ENCODE results near the gene HNRNPA1. TPM values are rescaled to one million over a fixed set of nuclear protein-coding genes. Genes with fewer than 3 reads are reported as not detected.
"Not testable (repeated sequence)": the region's sequence is repeated elsewhere in the genome, so short reads cannot be mapped to it uniquely, and the experiment has no call there.

HNRNPA1 gene
- total RNA-seq: 100 to 1,000 TPM; 298 to 519 (median 435) TPM

DNA sequence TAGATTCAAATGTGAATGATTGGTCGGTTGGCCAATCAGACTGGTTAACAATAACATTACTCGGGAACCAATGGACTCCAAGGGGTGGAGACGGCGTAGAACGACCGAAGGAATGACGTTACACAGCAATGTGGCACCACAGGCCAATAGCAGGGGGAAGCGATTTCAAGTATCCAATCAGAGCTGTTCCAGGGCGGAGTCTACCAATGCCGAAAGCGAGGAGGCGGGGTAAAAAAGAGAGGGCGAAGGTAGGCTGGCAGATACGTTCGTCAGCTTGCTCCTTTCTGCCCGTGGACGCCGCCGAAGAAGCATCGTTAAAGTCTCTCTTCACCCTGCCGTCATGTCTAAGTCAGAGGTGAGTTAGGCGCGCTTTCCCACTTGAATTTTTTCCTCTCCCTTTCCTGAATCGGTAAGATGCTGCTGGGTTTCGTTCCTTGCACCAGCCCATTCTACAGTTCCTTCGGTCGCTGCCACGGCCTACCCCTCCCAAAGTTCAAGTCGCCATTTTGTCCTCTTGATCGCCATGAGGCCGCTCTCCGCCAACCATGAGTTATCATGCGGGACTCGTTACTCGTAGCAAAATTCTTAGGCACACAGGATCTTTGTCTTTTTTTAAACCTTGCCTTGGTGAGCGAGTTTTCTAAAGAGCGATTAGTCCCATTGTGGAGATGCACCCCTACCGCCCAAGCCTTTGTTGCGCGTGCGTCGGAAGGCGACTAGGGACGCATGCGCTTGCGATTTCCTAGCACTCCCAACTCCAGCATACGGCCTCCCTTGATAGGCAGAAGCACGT is at the start of gene HNRNPA1:
Gene HNRNPA1 (plus strand): TSS at position 259 of the 793 bp plus-strand sequence. CDS start 82 bp downstream, at position 341.
- intact Hi-C loops (cut with DNase I): no loop called here
- TF ChIP-seq POLR2A (IDR thresholded peaks at IDR 0.05): peak; percentile 98 to 99
- TF ChIP-seq, protein P1, sequence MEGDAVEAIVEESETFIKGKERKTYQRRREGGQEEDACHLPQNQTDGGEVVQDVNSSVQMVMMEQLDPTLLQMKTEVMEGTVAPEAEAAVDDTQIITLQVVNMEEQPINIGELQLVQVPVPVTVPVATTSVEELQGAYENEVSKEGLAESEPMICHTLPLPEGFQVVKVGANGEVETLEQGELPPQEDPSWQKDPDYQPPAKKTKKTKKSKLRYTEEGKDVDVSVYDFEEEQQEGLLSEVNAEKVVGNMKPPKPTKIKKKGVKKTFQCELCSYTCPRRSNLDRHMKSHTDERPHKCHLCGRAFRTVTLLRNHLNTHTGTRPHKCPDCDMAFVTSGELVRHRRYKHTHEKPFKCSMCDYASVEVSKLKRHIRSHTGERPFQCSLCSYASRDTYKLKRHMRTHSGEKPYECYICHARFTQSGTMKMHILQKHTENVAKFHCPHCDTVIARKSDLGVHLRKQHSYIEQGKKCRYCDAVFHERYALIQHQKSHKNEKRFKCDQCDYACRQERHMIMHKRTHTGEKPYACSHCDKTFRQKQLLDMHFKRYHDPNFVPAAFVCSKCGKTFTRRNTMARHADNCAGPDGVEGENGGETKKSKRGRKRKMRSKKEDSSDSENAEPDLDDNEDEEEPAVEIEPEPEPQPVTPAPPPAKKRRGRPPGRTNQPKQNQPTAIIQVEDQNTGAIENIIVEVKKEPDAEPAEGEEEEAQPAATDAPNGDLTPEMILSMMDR (IDR thresholded peaks at IDR 0.05): no peak
- Histone ChIP-seq H3K4me3 (replicated peaks in 1 of 3) (peak within 1 kb of the TSS; percentile 12 to 67 (median 20)), H3K4me1 (peaks cover 44 to 53% of the 10 kb centered on the region in 2 donors), H3K36me3 (peaks cover 37% of the 10 kb centered on the region in 2 donors), H3K9me3 (no peaks in the 10 kb centered on the region), H3K27ac (peak within 1 kb of the TSS; percentile 87 to 98 (median 97)), H3K27me3 (no peaks in the 10 kb centered on the region)
- DNase-seq: peak; percentile 97
- 0 to 1% methylated on average over 48 of the region's 48 CpGs for WGBS, 2 donors

DNA sequence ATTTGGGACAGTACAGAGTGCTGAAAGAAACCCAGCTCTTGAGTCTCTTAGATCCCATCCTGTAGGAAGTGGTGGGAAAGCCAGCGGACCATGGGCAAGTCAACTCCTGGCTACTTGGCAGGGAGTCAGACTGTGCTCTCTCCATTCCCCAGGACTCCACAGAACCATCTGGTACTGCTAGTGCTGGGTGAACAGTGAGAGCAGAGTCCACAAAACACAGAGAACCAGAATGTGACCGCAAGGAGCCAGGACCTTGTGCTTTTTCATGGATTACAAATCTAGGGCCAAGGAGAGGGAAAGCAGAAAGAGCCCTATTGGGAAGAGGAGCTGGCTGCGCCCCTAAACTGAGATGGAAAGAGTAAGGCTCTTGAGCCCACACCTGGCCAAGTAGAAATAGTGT is 49.3 kb upstream of the HNRNPA1 start:
- peaks cover 14 to 16% of the 10 kb centered on the region in 2 donors for H3K4me1 ChIP-seq
- H3K27me3 ChIP-seq; H3K27ac ChIP-seq; H3K36me3 ChIP-seq; H3K9me3 ChIP-seq; intact Hi-C loops (cut with DNase I); H3K4me3 ChIP-seq (replicated peaks in 1 of 3): not testable (repeated sequence)
- peak; percentile 22 to 36 for DNase-seq
- 94 to 95% methylated on average over 3 of the region's 3 CpGs for WGBS, 2 donors

DNA sequence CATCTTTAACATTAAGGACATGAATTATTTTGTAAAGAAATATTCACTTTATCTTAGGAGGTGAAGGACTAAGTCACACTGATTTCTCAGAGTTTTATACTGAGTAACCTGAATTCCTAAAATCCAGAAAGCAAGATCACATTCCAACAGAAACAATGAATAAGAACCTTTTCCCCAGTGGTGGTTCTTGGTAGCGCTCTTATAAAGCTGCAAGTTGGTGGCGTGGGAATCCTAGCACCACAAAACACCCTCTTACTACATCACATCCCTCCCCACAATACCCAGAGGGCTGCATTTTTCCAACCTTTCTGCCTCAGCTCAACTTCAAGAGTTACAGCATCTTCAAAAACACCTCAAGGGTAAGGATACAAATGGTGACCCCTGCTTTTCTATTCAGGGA is 47.7 kb upstream of the HNRNPA1 start:
- no peak for DNase-seq
- WGBS, 2 donors: 92 to 94% methylated on average over 2 of the region's 2 CpGs
- no peak overlapping the region for H3K27ac ChIP-seq

GRCh38 chr12:54238531-54238930 is 42.0 kb upstream of the HNRNPA1 start:
- peaks cover 9 to 19% of the 10 kb centered on the region in 2 donors for H3K36me3 ChIP-seq
- H3K4me1 ChIP-seq: no peaks in the 10 kb centered on the region
- H3K4me3 ChIP-seq (replicated peaks in 1 of 3): no peak overlapping the region
- intact Hi-C loops (cut with DNase I): no loop called here
- H3K27ac ChIP-seq: no peak overlapping the region
- no peaks in the 10 kb centered on the region for H3K9me3 ChIP-seq
- no peak for TF ChIP-seq POLR2A (IDR thresholded peaks at IDR 0.05)
- TF ChIP-seq, protein P1 (IDR thresholded peaks at IDR 0.05): no peak
- 83 to 93% methylated on average over 1 of the region's 1 CpG for WGBS, 2 donors
- DNase-seq: no peak
- H3K27me3 ChIP-seq: no peaks in the 10 kb centered on the region

More for the DNA sequence above, 47.7 kb upstream of the HNRNPA1 start:
- H3K36me3 ChIP-seq: no peaks in the 10 kb centered on the region
- no peaks in the 10 kb centered on the region for H3K9me3 ChIP-seq
- intact Hi-C loops (cut with DNase I): no loop called here
- peaks cover 14 to 16% of the 10 kb centered on the region in 2 donors for H3K4me1 ChIP-seq
- no peak overlapping the region for H3K4me3 ChIP-seq (replicated peaks in 1 of 3)
- no peak for TF ChIP-seq POLR2A (IDR thresholded peaks at IDR 0.05)
- TF ChIP-seq, protein P1 (IDR thresholded peaks at IDR 0.05): no peak
- H3K27me3 ChIP-seq: no peaks in the 10 kb centered on the region

DNA sequence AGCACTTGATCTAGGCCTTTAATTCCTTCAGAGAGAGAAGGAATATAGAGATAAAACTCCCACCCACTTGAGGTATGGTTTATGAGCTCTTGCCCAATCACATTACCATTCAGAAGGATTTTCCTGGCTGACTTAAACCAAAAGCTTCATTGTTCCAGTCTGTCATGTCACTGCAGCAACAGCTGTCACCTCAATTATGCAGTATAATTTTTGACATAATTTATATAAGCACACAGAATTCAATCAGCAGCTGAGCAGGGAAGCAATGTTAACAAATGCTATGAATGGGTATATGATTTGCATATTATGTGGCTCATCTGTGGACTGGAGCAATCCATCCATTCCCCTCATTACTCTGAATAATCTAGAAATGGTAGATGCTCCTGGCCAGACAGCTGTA is 40.9 kb upstream of the HNRNPA1 start:
- Histone ChIP-seq H3K4me3 (replicated peaks in 1 of 3) (no peak overlapping the region), H3K4me1 (no peaks in the 10 kb centered on the region), H3K27me3 (no peaks in the 10 kb centered on the region), H3K9me3 (no peaks in the 10 kb centered on the region), H3K36me3 (peaks cover 9 to 27% of the 10 kb centered on the region in 2 donors), H3K27ac (no peak overlapping the region)
- no peak for TF ChIP-seq POLR2A (IDR thresholded peaks at IDR 0.05)
- TF ChIP-seq, protein P1 (IDR thresholded peaks at IDR 0.05): no peak
- no peak for DNase-seq
- intact Hi-C loops (cut with DNase I): no loop called here

Measured in thyroid gland (tissue), 4 donors.